ENCODE measurements around the gene VDR. TPM values are rescaled to one million over a fixed set of nuclear protein-coding genes. Genes with fewer than 3 reads are reported as not detected.

VDR gene
- total RNA-seq, 1 donor from 2014 or later, result not detected

- Histone ChIP-seq H3K79me2 (ENCODE audit: low read depth) (no peaks in the 10 kb centered on the region), H3K9me3 (ENCODE audit: low read depth) (no peaks in the 10 kb centered on the region), H3F3A (ENCODE audit: low read depth) (no peaks in the 10 kb centered on the region), H3K9ac (no peak overlapping the region), H3K27ac (no peak overlapping the region), H3K4me2 (no peak overlapping the region), H2AFZ (replicated peaks) (no peak overlapping the region), H3K36me3 (no peaks in the 10 kb centered on the region), H3K4me3 (no peak overlapping the region), H3K4me1 (peaks cover 14% of the 10 kb centered on the region), H3K27me3 (peaks cover 15% of the 10 kb centered on the region), H4K20me1 (ENCODE audit: low read depth) (no peaks in the 10 kb centered on the region)
- no peaks in the 10 kb centered on the region for H3K36me3 Mint-ChIP-seq
- H3K9me3 Mint-ChIP-seq, result no peaks in the 10 kb centered on the region
- peaks cover 11% of the 10 kb centered on the region for H3K27me3 Mint-ChIP-seq (ENCODE audit: insufficient read depth, low read depth)
- DNase-seq (ENCODE audit: low spot score), result no peak
- peaks cover 13% of the 10 kb centered on the region for H3K4me1 Mint-ChIP-seq
- H3K4me3 Mint-ChIP-seq, result no peak overlapping the region
- H3K27ac Mint-ChIP-seq, result no peak overlapping the region
- TF ChIP-seq EZH2phosphoT487 (IDR thresholded peaks at IDR 0.05) (no peak), EZH2 (IDR thresholded peaks at IDR 0.05) (no peak), CTCF (IDR thresholded peaks at IDR 0.05) (no peak)
Observed at GRCh38 chr12:47894068-47894467, 10.7 kb downstream of the VDR start.

GRCh38 chr12:47892819-47893218, 12.0 kb downstream of the VDR start:
- Histone ChIP-seq H3K79me2 (ENCODE audit: low read depth) (no peaks in the 10 kb centered on the region), H3K9ac (no peak overlapping the region), H3F3A (ENCODE audit: low read depth) (no peaks in the 10 kb centered on the region), H4K20me1 (ENCODE audit: low read depth) (no peaks in the 10 kb centered on the region), H3K27me3 (peaks cover 3% of the 10 kb centered on the region), H2AFZ (replicated peaks) (no peak overlapping the region), H3K36me3 (no peaks in the 10 kb centered on the region), H3K4me2 (no peak overlapping the region), H3K27ac (no peak overlapping the region), H3K4me1 (peaks cover 14% of the 10 kb centered on the region), H3K9me3 (ENCODE audit: low read depth) (no peaks in the 10 kb centered on the region), H3K4me3 (no peak overlapping the region)
- DNase-seq (ENCODE audit: low spot score), result no peak
- H3K27me3 Mint-ChIP-seq (ENCODE audit: insufficient read depth, low read depth), result peaks cover 12% of the 10 kb centered on the region
- H3K9me3 Mint-ChIP-seq, result no peaks in the 10 kb centered on the region
- H3K36me3 Mint-ChIP-seq, result no peaks in the 10 kb centered on the region
- no peak overlapping the region for H3K27ac Mint-ChIP-seq
- no peak overlapping the region for H3K4me3 Mint-ChIP-seq
- TF ChIP-seq CTCF (IDR thresholded peaks at IDR 0.05), result no peak
- TF ChIP-seq EZH2phosphoT487 (IDR thresholded peaks at IDR 0.05), result no peak
- TF ChIP-seq EZH2 (IDR thresholded peaks at IDR 0.05), result no peak
- H3K4me1 Mint-ChIP-seq, result peaks cover 17% of the 10 kb centered on the region

GRCh38 chr12:47891356-47891755, 13.4 kb downstream of the VDR start:
- Mint-ChIP-seq H3K4me3 (no peak overlapping the region), H3K27me3 (ENCODE audit: insufficient read depth, low read depth) (peaks cover 12% of the 10 kb centered on the region), H3K36me3 (no peaks in the 10 kb centered on the region), H3K27ac (no peak overlapping the region), H3K9me3 (no peaks in the 10 kb centered on the region), H3K4me1 (peaks cover 19% of the 10 kb centered on the region)
- Histone ChIP-seq H3K79me2 (ENCODE audit: low read depth) (no peaks in the 10 kb centered on the region), H3K4me3 (no peak overlapping the region), H4K20me1 (ENCODE audit: low read depth) (no peaks in the 10 kb centered on the region), H2AFZ (replicated peaks) (no peak overlapping the region), H3K4me1 (peaks cover 8% of the 10 kb centered on the region), H3F3A (ENCODE audit: low read depth) (no peaks in the 10 kb centered on the region), H3K9me3 (ENCODE audit: low read depth) (no peaks in the 10 kb centered on the region), H3K27ac (no peak overlapping the region), H3K4me2 (no peak overlapping the region), H3K9ac (no peak overlapping the region), H3K27me3 (no peaks in the 10 kb centered on the region), H3K36me3 (no peaks in the 10 kb centered on the region)
- DNase-seq (ENCODE audit: low spot score), result no peak
- no peak for TF ChIP-seq CTCF (IDR thresholded peaks at IDR 0.05)
- no peak for TF ChIP-seq EZH2 (IDR thresholded peaks at IDR 0.05)
- no peak for TF ChIP-seq EZH2phosphoT487 (IDR thresholded peaks at IDR 0.05)
